ENCODE measurements around the gene OSBPL5.
A peak's percentile ranks its signal among the peaks of the same experiment; 100 is the strongest.
"Not testable (repeated sequence)": the region's sequence is repeated elsewhere in the genome, so short reads cannot be mapped to it uniquely, and the experiment has no call there.

OSBPL5 gene

DNA sequence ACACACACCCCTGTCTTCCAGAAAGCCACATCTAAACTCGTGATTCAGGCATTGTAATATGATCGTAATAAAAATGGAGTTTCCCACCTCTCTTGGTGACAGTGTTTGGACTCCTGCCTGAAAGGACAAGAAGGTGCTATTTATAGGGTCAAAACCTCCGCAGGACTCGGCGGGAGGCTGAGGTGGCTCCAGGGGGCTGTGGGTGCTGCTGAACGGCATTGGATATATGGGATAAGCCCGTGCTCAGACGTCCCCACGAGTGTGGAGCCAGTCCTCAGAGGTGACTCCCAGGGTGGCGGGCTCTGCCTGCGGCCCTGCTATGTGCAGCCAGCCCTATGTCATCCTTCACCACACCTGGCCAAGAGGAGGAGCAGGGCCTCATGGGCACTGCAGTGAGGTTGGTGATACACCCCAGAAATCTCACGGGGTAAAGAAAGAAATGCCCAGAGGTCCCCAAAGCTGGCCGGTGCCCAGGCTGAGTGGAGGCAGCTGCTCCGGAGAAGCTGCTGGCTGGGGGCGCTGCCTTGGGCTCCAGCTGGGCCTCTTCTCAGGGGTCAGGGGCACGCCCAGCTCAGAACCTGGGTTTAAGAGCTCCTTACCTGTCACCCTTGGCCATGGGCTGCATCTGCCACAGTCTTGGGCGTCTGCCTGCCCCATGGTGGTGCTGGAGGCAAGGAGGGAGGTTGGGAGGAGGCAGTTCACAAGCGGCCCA lies 5.1 kb upstream of the OSBPL5 start:
- POLR2A ChIA-PET = interaction anchor here (1.2 to 1.5 kb wide), 2 partner anchors 9 to 14 kb away, joined by 8 read pairs; no protein-coding TSS in a partner anchor

DNA sequence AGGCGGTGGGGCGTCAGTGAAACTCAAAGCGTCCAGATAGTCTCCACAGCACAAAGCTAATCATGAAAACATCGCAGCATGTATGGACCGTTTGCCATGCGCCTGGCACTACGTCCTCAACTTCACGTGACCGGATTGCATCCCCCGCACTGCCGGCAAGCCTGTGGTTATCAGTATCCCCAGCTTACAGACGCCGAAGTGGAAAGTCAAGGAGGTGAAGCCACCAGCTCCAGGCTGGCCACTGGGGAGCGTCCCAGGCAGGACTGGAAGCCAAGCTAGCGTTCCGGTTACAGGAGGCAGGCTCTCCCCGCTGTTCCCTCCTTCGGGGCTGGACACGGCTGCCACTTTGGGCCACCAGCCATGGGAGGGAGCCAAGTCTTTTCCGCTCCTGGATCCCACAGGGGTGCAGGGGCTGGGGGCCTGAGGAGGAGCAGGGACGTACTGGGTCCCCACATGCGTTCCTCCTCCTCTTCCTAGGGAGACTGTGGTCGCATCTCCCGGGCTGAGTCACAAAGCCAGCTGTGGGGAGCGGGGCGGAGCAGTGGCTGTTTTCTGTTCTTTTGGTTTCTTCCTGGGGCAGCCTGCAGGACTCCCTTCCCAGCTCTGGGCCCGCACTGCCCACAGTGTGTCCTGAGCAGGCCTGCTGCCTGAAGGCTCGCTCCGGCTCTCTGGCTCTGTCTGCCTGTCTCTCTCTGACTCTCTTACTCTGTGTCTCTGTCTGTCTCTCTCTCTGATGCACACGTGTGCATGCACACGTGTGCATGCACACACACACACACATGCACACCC lies 4.3 kb upstream of the OSBPL5 start:
- peak overlapping the region; percentile 52 for H3K4me3 ChIP-seq (ENCODE audit: low read depth, low read length)
- CTCF ChIA-PET = interaction anchor here (1.2 to 1.5 kb wide), 2 partner anchors 45 to 132 kb away, joined by 4 to 5 read pairs; no protein-coding TSS in a partner anchor
- POLR2A ChIA-PET = interaction anchor here (1.2 to 1.5 kb wide), 2 partner anchors 9 to 13 kb away, joined by 8 read pairs; no protein-coding TSS in a partner anchor
- DNase-seq (ENCODE audit: low read depth, low spot score) = no peak
- TF ChIP-seq, protein P1, sequence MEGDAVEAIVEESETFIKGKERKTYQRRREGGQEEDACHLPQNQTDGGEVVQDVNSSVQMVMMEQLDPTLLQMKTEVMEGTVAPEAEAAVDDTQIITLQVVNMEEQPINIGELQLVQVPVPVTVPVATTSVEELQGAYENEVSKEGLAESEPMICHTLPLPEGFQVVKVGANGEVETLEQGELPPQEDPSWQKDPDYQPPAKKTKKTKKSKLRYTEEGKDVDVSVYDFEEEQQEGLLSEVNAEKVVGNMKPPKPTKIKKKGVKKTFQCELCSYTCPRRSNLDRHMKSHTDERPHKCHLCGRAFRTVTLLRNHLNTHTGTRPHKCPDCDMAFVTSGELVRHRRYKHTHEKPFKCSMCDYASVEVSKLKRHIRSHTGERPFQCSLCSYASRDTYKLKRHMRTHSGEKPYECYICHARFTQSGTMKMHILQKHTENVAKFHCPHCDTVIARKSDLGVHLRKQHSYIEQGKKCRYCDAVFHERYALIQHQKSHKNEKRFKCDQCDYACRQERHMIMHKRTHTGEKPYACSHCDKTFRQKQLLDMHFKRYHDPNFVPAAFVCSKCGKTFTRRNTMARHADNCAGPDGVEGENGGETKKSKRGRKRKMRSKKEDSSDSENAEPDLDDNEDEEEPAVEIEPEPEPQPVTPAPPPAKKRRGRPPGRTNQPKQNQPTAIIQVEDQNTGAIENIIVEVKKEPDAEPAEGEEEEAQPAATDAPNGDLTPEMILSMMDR (IDR thresholded peaks at IDR 0.05; ENCODE audit: insufficient read depth, low read length, missing control alignments) = peak; percentile 18

More for the DNA sequence above, 5.1 kb upstream of the OSBPL5 start:
- TF ChIP-seq, protein P1 (IDR thresholded peaks at IDR 0.05; ENCODE audit: insufficient read depth, low read length, missing control alignments) = no peak
- peak overlapping the region; percentile 52 for H3K4me3 ChIP-seq (ENCODE audit: low read depth, low read length)
- no peak for DNase-seq (ENCODE audit: low read depth, low spot score)
- CTCF ChIA-PET = no interaction called here

DNA sequence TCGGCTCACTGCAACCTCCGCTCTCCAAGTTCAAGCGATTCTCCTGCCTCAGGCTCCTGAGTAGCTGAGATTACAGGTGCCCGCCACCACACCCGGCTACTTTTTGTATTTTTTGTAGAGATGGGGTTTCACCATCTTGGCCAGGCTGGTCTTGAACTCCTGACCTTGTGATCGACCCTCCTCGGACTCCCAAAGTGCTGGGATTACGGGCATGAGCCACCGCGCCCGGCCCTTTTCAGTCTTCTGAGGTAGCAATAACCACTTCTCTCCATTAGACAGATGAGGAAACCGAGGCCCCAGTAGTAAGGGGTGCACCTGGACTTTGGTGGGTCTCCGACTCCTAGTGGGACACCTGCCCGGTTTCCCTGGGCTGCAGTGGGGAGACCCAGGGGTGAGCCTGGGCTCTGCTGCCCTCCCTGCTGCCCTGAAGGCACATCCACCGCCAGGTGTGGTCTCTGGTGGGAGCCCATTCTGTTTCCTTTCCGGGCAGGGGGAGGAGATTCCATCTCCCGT lies 3.7 kb upstream of the OSBPL5 start:
- POLR2A ChIA-PET = interaction anchor here (1.2 to 1.5 kb wide), 2 partner anchors 8 to 13 kb away, joined by 8 read pairs; no protein-coding TSS in a partner anchor
- CTCF ChIA-PET = interaction anchor here (1.2 to 1.5 kb wide), 2 partner anchors 45 to 131 kb away, joined by 4 to 5 read pairs; no protein-coding TSS in a partner anchor
- DNase-seq (ENCODE audit: low read depth, low spot score); H3K4me3 ChIP-seq (ENCODE audit: low read depth, low read length): not testable (repeated sequence)

DNA sequence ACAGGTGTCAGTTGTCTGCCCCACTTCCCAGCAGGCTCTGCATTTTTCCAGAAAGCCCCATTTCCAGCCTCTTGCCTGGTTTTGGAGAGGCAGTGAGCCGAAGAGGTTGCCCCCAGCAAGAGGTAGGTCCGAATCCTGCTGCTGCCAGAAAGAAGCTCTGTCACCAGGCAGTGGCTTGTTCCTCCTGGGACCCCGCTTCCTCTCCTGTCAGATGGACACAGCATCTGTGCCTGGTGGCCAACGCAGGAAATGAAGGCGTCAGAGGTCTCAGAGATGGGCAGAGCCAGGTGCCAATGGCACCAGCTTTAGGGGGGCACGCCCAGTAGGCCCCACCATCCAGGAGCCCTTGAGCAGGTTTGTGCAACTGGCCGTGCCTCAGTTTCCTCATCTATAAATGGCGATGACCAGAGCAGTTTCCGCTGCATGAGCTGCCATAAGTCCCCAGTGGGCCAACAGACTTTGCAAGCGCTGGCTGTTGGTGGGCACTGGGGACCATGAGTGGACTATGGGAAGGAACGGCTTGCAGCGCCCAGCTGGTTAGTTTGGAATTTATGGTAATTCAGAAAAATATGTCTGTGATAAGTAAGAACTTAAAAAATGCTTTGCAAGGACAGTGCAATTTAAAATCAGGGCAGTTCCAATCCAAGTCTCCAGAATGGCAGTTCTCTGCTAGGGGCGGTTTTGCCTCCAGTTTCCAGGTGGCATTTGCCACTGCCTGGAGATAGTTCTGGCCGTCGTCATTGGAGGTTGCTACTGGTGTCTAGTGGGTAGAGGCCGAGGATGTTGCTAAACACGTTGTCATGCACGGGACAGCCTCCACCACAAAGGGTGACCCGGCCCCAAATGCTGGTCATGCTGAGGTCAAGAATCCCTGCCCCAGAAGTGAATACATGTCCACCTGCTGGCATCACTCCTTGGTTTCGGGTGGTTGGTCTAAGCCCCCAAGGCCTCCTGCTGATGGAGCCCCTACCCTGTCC lies 2.3 kb upstream of the OSBPL5 start:
- no peak overlapping the region for H3K4me3 ChIP-seq (ENCODE audit: low read depth, low read length)
- TF ChIP-seq, protein P1 (IDR thresholded peaks at IDR 0.05; ENCODE audit: insufficient read depth, low read length, missing control alignments) = no peak
- ChIA-PET POLR2A (no interaction called here), CTCF (interaction anchor here (0.8 to 1.5 kb wide), 2 partner anchors 10 kb away, joined by 3 read pairs; no protein-coding TSS in a partner anchor)
- DNase-seq (ENCODE audit: low read depth, low spot score) = no peak

DNA sequence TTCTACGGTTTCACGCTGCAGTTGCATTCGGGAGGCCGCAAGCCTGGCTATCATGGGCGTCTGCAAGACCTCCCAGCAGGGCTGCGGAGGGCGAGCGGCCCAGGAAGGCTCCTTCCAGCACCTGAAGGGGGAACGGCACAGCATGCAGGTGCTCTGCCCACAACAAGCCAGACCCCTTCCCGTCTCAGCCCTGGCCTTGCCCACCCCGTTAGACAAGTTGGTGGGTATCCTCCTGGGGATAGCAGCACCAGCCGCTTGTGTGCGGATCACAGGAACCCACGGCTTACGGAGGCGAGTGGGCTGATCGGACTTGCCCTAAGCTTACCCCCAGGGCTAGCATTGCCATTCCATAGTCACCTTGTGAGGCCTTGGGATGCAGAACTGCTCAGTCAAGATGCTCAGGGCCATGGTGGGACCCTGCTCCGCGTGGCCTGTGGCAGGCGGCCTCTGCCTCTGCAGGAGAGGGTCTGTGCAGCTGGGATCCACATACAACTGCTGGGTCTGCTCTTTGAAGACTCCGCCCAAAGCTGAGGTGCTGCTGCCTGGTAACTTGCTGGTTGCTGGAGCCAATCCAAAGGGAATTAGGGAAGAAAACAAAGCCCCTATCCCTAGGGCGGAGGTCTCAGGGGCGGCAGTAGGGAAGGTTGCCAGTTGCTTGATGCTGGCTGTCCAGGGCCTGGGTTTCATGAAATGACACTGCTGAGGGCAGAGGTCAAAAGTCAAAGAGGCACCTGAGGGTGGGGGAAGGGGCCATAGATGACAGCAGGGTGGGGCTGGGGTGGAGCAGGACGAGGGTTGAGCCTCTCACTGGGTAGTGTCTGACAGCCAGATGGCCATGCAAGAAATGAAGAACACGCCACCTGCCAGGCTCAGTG lies 1.4 kb upstream of the OSBPL5 start:
- CTCF ChIA-PET = interaction anchor here (1.5 kb wide), 1 partner anchor 11 kb away, joined by 3 read pairs; no protein-coding TSS in a partner anchor
- no peak overlapping the region for H3K4me3 ChIP-seq (ENCODE audit: low read depth, low read length)
- DNase-seq (ENCODE audit: low read depth, low spot score) = no peak
- POLR2A ChIA-PET = no interaction called here
- TF ChIP-seq, protein P1 (IDR thresholded peaks at IDR 0.05; ENCODE audit: insufficient read depth, low read length, missing control alignments) = no peak
